ENCODE measurements around the gene DUSP28. TPM values are rescaled to one million over a fixed set of nuclear protein-coding genes. Genes with fewer than 3 reads are reported as not detected.

Gene DUSP28
- total and polyA plus RNA-seq, 4 donors: 1.9 to 4.1 (median 3.0) TPM

GRCh38 chr2:240579071-240579762 is 19.1 kb downstream of the DUSP28 start:
- peak overlapping the region; percentile 86 to 92 for H3K27ac ChIP-seq (ENCODE audit: low read depth in 1 of 2, low read length in 2 of 2)
- no peak for DNase-seq (ENCODE audit: low spot score)
- H3K27me3 ChIP-seq (ENCODE audit: control insufficient read depth in 4 of 4, insufficient read depth in 4 of 4, low read length in 3 of 4): no peaks in the 10 kb centered on the region
- no peaks in the 10 kb centered on the region for H3K9me3 ChIP-seq (ENCODE audit: control insufficient read depth in 4 of 4, low read length in 3 of 4)
- no peak overlapping the region for H3K9ac ChIP-seq (ENCODE audit: low read depth in 1 of 2, low read length in 2 of 2)
- peaks cover 0 to 41% (median 3%) of the 10 kb centered on the region in 4 donors for H3K36me3 ChIP-seq (ENCODE audit: control insufficient read depth in 4 of 4, insufficient read depth in 3 of 4, low read depth in 1 of 4, low read length in 3 of 4)
- 91% methylated on average over 12 of the region's 12 CpGs for WGBS
- TF ChIP-seq CTCF (IDR thresholded peaks at IDR 0.05; ENCODE audit: low read depth, low read length, missing input control): no peak
- TF ChIP-seq FOXA1 (IDR thresholded peaks at IDR 0.05): no peak
- no peak for TF ChIP-seq HNF4A (conservative IDR thresholded peaks at IDR 0.05)
- no peak for TF ChIP-seq RAD21 (IDR thresholded peaks at IDR 0.05)
- TF ChIP-seq TAF1 (conservative IDR thresholded peaks at IDR 0.05): no peak
- TF ChIP-seq JUND (IDR thresholded peaks at IDR 0.05): no peak
- TF ChIP-seq SP1 (IDR thresholded peaks at IDR 0.05): no peak
- TF ChIP-seq FOXA2 (IDR thresholded peaks at IDR 0.05): no peak
- no peak for TF ChIP-seq RXRA (IDR thresholded peaks at IDR 0.05)
- TF ChIP-seq ATF3 (IDR thresholded peaks at IDR 0.05): no peak
- TF ChIP-seq EGR1 (IDR thresholded peaks at IDR 0.05; ENCODE audit: low read depth in 2 of 2): no peak
- TF ChIP-seq GABPA (IDR thresholded peaks at IDR 0.05 in 1 of 2, conservative IDR thresholded peaks at IDR 0.05 in 1 of 2): no peak
- H3K4me1 ChIP-seq (ENCODE audit: control insufficient read depth in 4 of 4, insufficient read depth in 4 of 4, low read length in 3 of 4): peaks cover 9 to 25% (median 21%) of the 10 kb centered on the region in 4 donors
- H3K4me3 ChIP-seq (ENCODE audit: low read depth in 1 of 3, low read length in 3 of 3): no peak overlapping the region

GRCh38 chr2:240579771-240580614 is 19.8 kb downstream of the DUSP28 start:
- TF ChIP-seq GABPA (IDR thresholded peaks at IDR 0.05 in 1 of 2, conservative IDR thresholded peaks at IDR 0.05 in 1 of 2) (no peak), HNF4G (IDR thresholded peaks at IDR 0.05) (peak; percentile 64), JUND (IDR thresholded peaks at IDR 0.05) (peak; percentile 97 to 98), RXRA (IDR thresholded peaks at IDR 0.05) (peak; percentile 71 to 87), REST (IDR thresholded peaks at IDR 0.05) (peak; percentile 53), SP1 (IDR thresholded peaks at IDR 0.05) (peak; percentile 92), FOXA2 (IDR thresholded peaks at IDR 0.05) (peak; percentile 34), MAX (IDR thresholded peaks at IDR 0.05) (no peak), HNF4A (conservative IDR thresholded peaks at IDR 0.05) (peak; percentile 91 to 93), FOXA1 (IDR thresholded peaks at IDR 0.05) (no peak), ATF3 (IDR thresholded peaks at IDR 0.05) (no peak), CTCF (IDR thresholded peaks at IDR 0.05; ENCODE audit: low read depth, low read length, missing input control) (peak; percentile 37)
- Histone ChIP-seq H3K9ac (ENCODE audit: low read depth in 1 of 2, low read length in 2 of 2) (peak overlapping the region in 1 of 2 donors; percentile 58), H3K36me3 (ENCODE audit: control insufficient read depth in 4 of 4, insufficient read depth in 3 of 4, low read depth in 1 of 4, low read length in 3 of 4) (peaks cover 0 to 34% (median 3%) of the 10 kb centered on the region in 4 donors), H3K27me3 (ENCODE audit: control insufficient read depth in 4 of 4, insufficient read depth in 4 of 4, low read length in 3 of 4) (no peaks in the 10 kb centered on the region), H3K4me1 (ENCODE audit: control insufficient read depth in 4 of 4, insufficient read depth in 4 of 4, low read length in 3 of 4) (peaks cover 12 to 32% (median 27%) of the 10 kb centered on the region in 4 donors), H3K27ac (ENCODE audit: low read depth in 1 of 2, low read length in 2 of 2) (peak overlapping the region; percentile 86 to 92), H3K4me3 (ENCODE audit: low read depth in 1 of 3, low read length in 3 of 3) (no peak overlapping the region), H3K9me3 (ENCODE audit: control insufficient read depth in 4 of 4, low read length in 3 of 4) (no peaks in the 10 kb centered on the region)
- no peak for DNase-seq (ENCODE audit: low spot score)
- WGBS: 36% methylated on average over 27 of the region's 27 CpGs
